Cerebellar nuclear complex (tissue), 1 donor: ENCODE data around the gene SOX8.
"Not testable (repeated sequence)": the region's sequence is repeated elsewhere in the genome, so short reads cannot be mapped to it uniquely, and the experiment has no call there.

Experiments used
- DNase-seq, 2 experiments: peaks; one replicate each; lab custom pipeline; 2025; lab: John Stamatoyannopoulos, UW

SOX8 gene

GRCh38 chr16:1008085-1008484 lies 26.5 kb downstream of the SOX8 start:
- no peak for DNase-seq

GRCh38 chr16:1009358-1010150 lies 28.0 kb downstream of the SOX8 start:
- DNase-seq: no peak

- DNase-seq: no peak
Observed at GRCh38 chr16:1010251-1010650, 28.7 kb downstream of the SOX8 start.

- DNase-seq: no peak
Observed at GRCh38 chr16:1010815-1011214, 29.2 kb downstream of the SOX8 start.

- no peak for DNase-seq
Observed at GRCh38 chr16:1011316-1012082, 29.9 kb downstream of the SOX8 start.

- DNase-seq: no peak
Observed at GRCh38 chr16:1012135-1012534, 30.6 kb downstream of the SOX8 start.

GRCh38 chr16:1012722-1013592 lies 31.4 kb downstream of the SOX8 start:
- DNase-seq: no peak

GRCh38 chr16:1013593-1013900 lies 32.0 kb downstream of the SOX8 start:
- DNase-seq: no peak

GRCh38 chr16:1014221-1014620 lies 32.7 kb downstream of the SOX8 start:
- no peak for DNase-seq

- DNase-seq: no peak
Observed at GRCh38 chr16:1014771-1015495, 33.4 kb downstream of the SOX8 start.

GRCh38 chr16:1018447-1019198 lies 37.1 kb downstream of the SOX8 start:
- no peak for DNase-seq

GRCh38 chr16:1019231-1020090 lies 37.9 kb downstream of the SOX8 start:
- DNase-seq: no peak

GRCh38 chr16:1020091-1020399 lies 38.5 kb downstream of the SOX8 start:
- DNase-seq: no peak

GRCh38 chr16:1020591-1020990 lies 39.0 kb downstream of the SOX8 start:
- DNase-seq: no peak

- DNase-seq: no peak
Observed at GRCh38 chr16:1021553-1022160, 40.1 kb downstream of the SOX8 start.

GRCh38 chr16:1022466-1022865 lies 40.9 kb downstream of the SOX8 start:
- no peak for DNase-seq

GRCh38 chr16:1024138-1024537 lies 42.6 kb downstream of the SOX8 start:
- DNase-seq: no peak

- DNase-seq: not testable (repeated sequence)
Observed at GRCh38 chr16:1025183-1025809, 43.7 kb downstream of the SOX8 start.

- DNase-seq: no peak
Observed at GRCh38 chr16:1026057-1026783, 44.6 kb downstream of the SOX8 start.
